SK-N-MC (cell line): Measurements from ENCODE around the gene MOV10L1.

ENCODE experiments used
- EZH2 ChIP-seq: fragments of 200-600 bp; sonication (generic); IDR thresholded peaks from one replicate; pipeline ENCODE4 v1.6.1; 2017; ENCODE audit warnings: antibody characterized with exemption
- FOXP2 ChIP-seq: optimal IDR thresholded peaks from 2 replicates; pipeline ENCODE3; 2011; ENCODE audit warnings: mild to moderate bottlenecking, moderate library complexity; ENCODE audit not compliant: insufficient read depth; ENCODE audit errors: extremely low read length, control extremely low read depth
- POLR2AphosphoS5 ChIP-seq: IDR thresholded peaks from 2 replicates; pipeline ENCODE4 v1.6.1; 2012; ENCODE audit warnings: mild to moderate bottlenecking, low read depth, low read length, borderline replicate concordance

DNA sequence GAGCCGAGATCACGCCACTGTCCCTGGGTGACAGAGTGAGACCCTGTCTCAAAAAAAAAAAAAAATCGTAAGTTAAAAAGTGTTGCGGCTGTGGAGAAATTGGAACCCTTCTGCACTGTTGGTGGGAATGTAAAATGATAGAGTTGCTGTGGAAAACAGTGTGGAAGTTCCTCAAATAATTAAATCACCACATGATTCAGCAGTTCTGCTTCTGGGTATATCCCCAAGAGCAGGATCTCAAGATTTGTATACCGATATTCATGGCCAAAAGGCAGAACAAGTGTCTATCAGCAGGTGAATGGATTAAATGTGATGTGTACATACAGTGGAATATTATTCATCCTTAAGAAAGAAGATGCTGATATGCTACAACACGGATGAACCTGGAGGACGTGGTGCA lies 114.8 kb downstream of the MOV10L1 start:
- TF ChIP-seq EZH2 (no peak), POLR2AphosphoS5 (no peak), FOXP2 (no peak)
